IPS-18a (cell line): ENCODE results near the gene PSMA5.

Source experiments
- H3K27ac ChIP-seq: one replicate; pipeline ENCODE4 v1.5.1; 2013; ENCODE audit warnings: low read length
- H3K27me3 ChIP-seq: one replicate; pipeline ENCODE4 v1.6.1; 2013; ENCODE audit warnings: mild to moderate bottlenecking, low read length; ENCODE audit not compliant: control insufficient read depth, insufficient read depth
- H3K36me3 ChIP-seq: one replicate; pipeline ENCODE4 v1.6.1; 2013; ENCODE audit warnings: low read depth, low read length; ENCODE audit not compliant: control insufficient read depth
- H3K4me1 ChIP-seq: one replicate; pipeline ENCODE4 v1.6.1; 2013; ENCODE audit warnings: low read depth, low read length; ENCODE audit not compliant: control insufficient read depth
- H3K4me3 ChIP-seq: one replicate; pipeline ENCODE4 v1.5.1; 2013; ENCODE audit warnings: low read length
- H3K9ac ChIP-seq: one replicate; pipeline ENCODE4 v1.6.1; 2013; ENCODE audit warnings: mild to moderate bottlenecking, low read length, moderate library complexity
- H3K9me3 ChIP-seq: one replicate; pipeline ENCODE4 v1.6.1; 2013; ENCODE audit warnings: low read depth, low read length; ENCODE audit not compliant: control insufficient read depth

PSMA5 gene

DNA sequence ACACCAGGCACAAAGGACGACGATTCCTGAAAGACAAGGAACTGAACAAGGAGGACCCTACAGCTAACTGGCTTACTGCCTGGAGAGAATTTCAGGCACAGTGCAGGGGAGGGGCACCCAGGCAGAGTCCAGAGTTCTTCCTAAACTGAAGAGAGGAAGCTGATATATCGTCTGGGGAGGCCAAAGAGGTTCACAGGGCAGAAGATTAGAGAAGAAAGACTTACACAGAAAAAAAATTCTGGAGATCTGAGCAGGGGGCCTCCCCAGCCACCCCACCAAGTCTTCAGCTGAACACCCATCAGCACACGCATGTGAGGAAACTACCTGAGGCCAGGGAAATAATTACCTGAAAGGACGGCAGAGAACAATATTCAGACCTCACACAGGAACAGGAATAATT lies 53.1 kb downstream of the PSMA5 start:
- Histone ChIP-seq H3K9ac (no peak overlapping the region), H3K4me1 (no peaks in the 10 kb centered on the region)

DNA sequence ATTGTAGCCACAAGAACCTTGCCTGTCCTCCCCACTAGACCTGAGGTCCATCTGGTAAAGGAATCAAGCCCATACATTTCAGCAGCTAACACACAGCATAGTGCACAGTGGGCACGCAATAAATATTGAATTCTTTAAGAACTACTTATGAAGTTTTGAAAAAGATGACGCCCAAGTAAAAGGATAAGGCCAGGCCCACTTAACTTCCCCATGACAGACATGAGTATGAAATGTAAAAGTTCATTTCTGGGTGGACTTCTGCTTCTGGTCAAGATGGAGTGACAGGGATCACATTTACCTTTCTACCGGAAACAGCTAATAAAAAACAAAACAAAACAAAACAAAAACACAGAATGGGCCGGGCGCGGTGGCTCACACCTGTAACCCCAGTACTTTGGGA lies 54.0 kb downstream of the PSMA5 start:
- Histone ChIP-seq H3K4me3 (no peak overlapping the region), H3K4me1 (no peaks in the 10 kb centered on the region), H3K36me3 (no peaks in the 10 kb centered on the region), H3K27me3 (no peaks in the 10 kb centered on the region), H3K9me3 (no peaks in the 10 kb centered on the region), H3K27ac (no peak overlapping the region), H3K9ac (no peak overlapping the region)

More for the DNA sequence above, 53.1 kb downstream of the PSMA5 start:
- H3K27me3 ChIP-seq: no peaks in the 10 kb centered on the region
- H3K36me3 ChIP-seq: no peaks in the 10 kb centered on the region
- H3K27ac ChIP-seq: no peak overlapping the region
- no peaks in the 10 kb centered on the region for H3K9me3 ChIP-seq
- H3K4me3 ChIP-seq: no peak overlapping the region

DNA sequence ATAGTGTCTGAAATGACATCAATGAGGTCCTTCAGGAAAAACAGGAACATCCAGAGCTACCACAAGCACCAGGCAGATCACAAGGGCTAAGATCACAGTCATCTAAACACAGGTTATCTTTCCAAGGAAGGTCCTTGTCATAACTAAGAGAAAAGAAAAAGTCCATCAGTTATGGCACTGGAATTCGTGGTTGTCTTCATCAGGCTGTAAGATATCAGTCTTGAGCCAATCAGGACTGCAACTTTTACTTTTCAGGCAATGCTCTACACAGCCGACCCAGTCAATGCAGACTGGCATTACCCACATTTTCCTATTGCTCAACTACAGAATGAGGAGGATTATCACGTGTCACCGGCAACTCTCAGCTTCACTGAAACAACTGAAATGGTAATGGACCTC lies 54.9 kb downstream of the PSMA5 start:
- Histone ChIP-seq H3K36me3 (no peaks in the 10 kb centered on the region), H3K9me3 (no peaks in the 10 kb centered on the region), H3K9ac (no peak overlapping the region), H3K4me1 (no peaks in the 10 kb centered on the region), H3K4me3 (no peak overlapping the region), H3K27me3 (no peaks in the 10 kb centered on the region), H3K27ac (no peak overlapping the region)

DNA sequence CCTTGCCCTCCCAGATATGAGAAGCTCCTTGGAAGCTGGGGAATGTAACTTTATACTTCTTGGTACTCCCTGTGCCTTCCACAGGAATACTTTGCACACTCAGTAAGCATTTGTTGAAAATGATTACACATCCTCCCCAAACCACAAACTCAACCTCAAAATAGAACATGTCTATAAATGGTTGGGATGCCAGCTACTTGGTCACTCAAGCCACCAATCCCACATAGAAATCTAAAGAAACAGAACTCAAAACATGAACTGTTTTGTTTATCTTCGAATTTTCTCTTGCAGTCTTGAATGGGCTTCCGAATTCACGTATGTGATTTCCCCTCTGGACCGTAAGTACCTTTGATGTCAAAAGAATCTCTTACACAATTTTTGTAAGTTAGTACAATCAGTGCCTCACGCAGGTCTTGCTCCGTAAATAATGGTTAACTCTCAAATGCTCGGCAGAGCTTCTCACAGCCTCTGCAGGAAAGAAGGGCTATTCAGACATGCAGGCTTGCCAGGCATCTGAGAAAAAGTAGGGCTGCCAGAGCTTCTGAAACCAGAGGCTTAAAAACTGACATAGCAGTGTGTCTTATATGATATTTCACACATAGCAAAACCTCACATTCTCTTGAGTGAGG lies 55.4 kb downstream of the PSMA5 start:
- no peaks in the 10 kb centered on the region for H3K9me3 ChIP-seq
- no peak overlapping the region for H3K27ac ChIP-seq
- no peaks in the 10 kb centered on the region for H3K36me3 ChIP-seq
- H3K9ac ChIP-seq: no peak overlapping the region
- H3K27me3 ChIP-seq: no peaks in the 10 kb centered on the region
- H3K4me1 ChIP-seq: no peaks in the 10 kb centered on the region
- H3K4me3 ChIP-seq: no peak overlapping the region

DNA sequence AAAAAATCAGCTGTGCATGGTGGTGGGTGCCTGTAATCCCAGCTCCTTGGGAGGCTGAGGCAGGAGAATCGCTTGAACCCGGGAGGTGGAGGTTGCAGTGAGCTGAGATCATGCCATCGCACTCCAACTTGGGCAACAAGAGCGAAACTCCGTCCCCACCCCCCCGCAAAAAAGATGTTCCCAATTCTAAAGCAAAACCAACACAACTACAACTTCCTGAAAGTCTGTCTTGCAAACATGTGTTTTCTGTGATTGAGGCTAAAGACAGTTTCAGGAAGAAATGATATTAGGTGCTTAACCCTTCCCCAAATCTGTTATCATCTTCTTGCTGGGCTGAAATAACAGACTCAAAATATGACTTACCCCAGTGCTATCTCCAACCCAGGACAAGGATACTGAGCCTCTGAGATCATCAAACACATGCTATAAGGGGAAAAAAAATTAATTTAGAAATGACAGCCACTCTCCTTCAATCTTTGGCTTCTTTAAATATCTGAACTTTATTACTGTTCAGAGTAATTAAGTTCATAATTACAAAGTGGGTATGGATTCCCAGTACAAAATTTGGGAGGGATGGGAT lies 57.0 kb downstream of the PSMA5 start:
- H3K9ac ChIP-seq: no peak overlapping the region
- H3K9me3 ChIP-seq: no peaks in the 10 kb centered on the region
- H3K27ac ChIP-seq: no peak overlapping the region
- H3K36me3 ChIP-seq: no peaks in the 10 kb centered on the region
- no peaks in the 10 kb centered on the region for H3K4me1 ChIP-seq
- H3K4me3 ChIP-seq: no peak overlapping the region
- no peaks in the 10 kb centered on the region for H3K27me3 ChIP-seq

DNA sequence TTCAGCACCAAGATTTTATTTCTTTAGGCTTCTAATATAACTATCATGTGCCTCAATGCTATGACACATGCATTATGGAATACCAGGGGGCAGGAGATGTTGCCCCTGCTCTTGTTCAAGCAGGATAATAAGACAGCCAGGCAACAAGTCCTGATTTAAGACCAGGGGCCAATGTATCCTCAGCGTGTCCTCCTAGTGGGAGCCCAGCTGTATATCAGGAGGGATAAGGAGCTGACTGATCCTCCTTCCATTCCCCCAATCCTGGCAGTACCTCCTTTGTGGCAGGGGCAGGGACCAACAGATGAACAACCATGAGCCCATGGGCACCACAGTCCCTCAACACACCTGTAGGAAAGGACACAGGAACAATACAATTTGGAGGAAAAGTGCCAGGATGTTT lies 57.8 kb downstream of the PSMA5 start:
- no peaks in the 10 kb centered on the region for H3K9me3 ChIP-seq
- H3K36me3 ChIP-seq: no peaks in the 10 kb centered on the region
- no peaks in the 10 kb centered on the region for H3K4me1 ChIP-seq
- H3K27me3 ChIP-seq: no peaks in the 10 kb centered on the region
- H3K27ac ChIP-seq: no peak overlapping the region
- H3K4me3 ChIP-seq: no peak overlapping the region
- no peak overlapping the region for H3K9ac ChIP-seq

DNA sequence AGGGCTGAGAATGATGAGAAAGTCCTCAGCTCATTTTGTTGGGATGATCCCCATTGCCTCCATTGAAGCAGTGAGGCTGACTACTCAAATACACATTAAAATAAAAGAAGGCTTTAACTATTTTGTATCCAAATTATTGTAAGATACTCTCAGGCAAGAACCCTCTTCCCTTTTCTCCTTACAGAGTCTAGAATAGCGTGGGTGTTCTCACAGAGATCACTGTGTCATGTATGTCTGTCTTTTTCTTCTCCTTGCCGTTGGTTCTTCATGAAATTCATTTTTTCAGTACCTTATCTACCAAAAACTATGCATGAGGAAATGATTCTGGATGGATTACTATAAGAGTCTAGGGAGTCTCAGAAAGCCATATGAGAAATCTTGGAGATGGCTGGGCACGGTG lies 58.6 kb downstream of the PSMA5 start:
- Histone ChIP-seq H3K4me1 (no peaks in the 10 kb centered on the region), H3K9me3 (no peaks in the 10 kb centered on the region), H3K27me3 (no peaks in the 10 kb centered on the region), H3K4me3 (no peak overlapping the region), H3K36me3 (no peaks in the 10 kb centered on the region), H3K27ac (no peak overlapping the region), H3K9ac (no peak overlapping the region)

DNA sequence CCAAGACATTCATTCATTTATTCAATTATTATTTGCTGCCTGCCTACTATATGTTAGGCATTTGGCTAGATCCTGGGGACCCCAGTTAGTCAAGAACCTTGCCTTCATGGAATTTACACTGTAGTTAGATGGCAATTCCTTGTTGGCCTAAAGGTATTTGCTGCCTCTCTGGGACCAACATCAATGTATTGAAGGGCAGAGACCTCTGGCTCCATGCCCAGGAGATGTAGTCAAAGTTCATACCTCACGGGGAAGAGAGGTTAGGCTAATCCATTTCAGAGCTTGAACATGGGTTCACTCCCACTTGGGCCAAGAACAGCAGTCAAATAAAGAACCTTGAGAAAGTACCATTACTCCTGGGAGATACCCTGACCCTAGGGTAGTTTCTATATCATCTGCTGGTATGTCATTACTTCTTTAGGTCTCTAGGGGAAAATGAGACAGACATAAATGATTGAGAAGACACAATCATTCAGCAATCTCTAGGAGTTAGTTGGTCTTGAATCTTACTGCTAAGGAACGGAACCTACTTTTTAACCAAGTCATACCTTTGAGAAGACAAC lies 60.5 kb downstream of the PSMA5 start:
- Histone ChIP-seq H3K9ac (no peak overlapping the region), H3K27me3 (no peaks in the 10 kb centered on the region)

DNA sequence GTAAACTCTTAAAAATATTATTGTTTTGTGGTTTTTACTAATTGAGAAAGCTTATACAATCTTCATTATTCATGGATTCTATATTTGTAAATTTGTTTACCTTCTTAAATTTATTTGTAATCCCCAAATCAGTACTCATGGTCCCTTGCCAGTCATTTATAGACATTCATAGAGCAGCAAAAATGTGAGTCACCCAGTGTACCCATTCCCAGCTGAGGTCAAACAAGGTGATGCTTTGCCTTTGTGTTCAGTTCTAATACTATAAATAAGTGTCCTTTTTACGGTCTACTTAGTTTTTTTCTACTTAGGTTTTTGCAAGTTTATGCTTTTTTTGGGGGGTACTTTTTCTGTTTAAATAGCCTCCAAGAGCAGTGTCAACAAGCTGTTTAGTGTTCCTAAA lies 64.6 kb downstream of the PSMA5 start:
- Histone ChIP-seq H3K27me3 (no peaks in the 10 kb centered on the region), H3K9me3 (no peaks in the 10 kb centered on the region), H3K4me1 (peaks cover 6% of the 10 kb centered on the region), H3K27ac (no peak overlapping the region), H3K36me3 (no peaks in the 10 kb centered on the region), H3K9ac (no peak overlapping the region), H3K4me3 (no peak overlapping the region)

More for the DNA sequence above, 60.5 kb downstream of the PSMA5 start:
- Histone ChIP-seq H3K9me3 (no peaks in the 10 kb centered on the region), H3K36me3 (no peaks in the 10 kb centered on the region), H3K4me3 (no peak overlapping the region), H3K4me1 (peaks cover 6% of the 10 kb centered on the region), H3K27ac (no peak overlapping the region)

DNA sequence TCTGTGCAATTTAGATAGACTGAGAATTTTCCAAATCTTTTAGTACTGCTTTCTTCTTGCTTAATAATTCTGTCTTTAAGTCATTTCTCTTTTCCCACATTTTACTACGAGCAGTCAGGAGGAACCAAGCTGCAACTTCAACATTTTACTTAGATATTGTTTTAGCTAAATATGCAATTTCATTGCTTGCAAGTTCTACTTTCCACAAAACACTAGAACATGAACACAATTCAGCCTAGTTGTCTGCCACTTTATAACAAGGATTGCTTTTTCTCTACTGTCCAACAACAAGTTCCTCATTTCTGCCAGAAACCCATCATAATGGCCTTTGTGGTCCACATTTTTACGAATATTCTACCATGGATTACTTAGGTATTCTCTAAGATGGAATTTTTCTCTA lies 65.2 kb downstream of the PSMA5 start:
- Histone ChIP-seq H3K27me3 (no peaks in the 10 kb centered on the region), H3K4me3 (no peak overlapping the region), H3K36me3 (no peaks in the 10 kb centered on the region), H3K4me1 (peaks cover 6% of the 10 kb centered on the region), H3K9me3 (no peaks in the 10 kb centered on the region), H3K27ac (no peak overlapping the region), H3K9ac (no peak overlapping the region)

DNA sequence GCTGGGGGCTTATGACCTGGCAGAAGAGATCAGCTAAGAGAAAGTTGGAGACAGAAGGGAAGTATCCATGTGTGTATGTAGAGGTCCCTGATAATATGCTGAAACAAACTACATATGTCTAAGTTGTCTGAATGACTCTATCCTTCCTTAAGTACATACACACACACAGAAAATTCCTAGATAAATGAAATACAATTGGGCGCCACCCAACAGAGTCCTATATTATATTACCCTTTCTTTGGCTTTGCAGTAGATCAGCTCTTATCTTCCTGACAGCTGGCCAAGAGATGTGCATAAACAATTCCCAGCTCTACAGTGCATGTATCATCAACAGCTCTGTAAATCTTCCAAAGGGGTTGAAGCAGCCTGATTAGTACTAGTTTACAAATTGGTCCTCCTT lies 68.6 kb downstream of the PSMA5 start:
- Histone ChIP-seq H3K4me1 (peaks cover 6% of the 10 kb centered on the region), H3K27me3 (no peaks in the 10 kb centered on the region), H3K9ac (no peak overlapping the region), H3K4me3 (no peak overlapping the region), H3K27ac (no peak overlapping the region), H3K36me3 (peaks cover 5% of the 10 kb centered on the region), H3K9me3 (no peaks in the 10 kb centered on the region)

DNA sequence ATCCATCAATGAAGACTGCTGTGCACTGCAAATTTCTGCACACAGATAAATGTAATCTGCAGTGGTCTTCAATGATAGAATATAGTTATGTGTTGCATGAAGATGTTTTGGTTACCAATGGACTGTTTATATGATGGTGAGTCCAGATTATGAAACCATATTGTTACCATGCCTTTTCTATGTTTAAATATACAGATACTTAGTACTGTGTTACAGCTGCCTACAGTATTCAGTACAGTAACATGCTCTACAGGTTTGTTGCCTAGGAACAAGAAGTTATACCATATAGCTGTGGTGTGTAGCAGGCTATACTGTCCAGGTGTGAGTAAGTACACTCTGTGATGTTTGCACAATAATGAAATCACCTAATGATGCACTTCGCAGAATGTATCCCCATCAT lies 69.3 kb downstream of the PSMA5 start:
- Histone ChIP-seq H3K36me3 (peaks cover 5% of the 10 kb centered on the region), H3K9me3 (no peaks in the 10 kb centered on the region), H3K27me3 (no peaks in the 10 kb centered on the region), H3K4me3 (no peak overlapping the region), H3K27ac (no peak overlapping the region), H3K9ac (no peak overlapping the region), H3K4me1 (peaks cover 6% of the 10 kb centered on the region)
